B cell (primary cell): ENCODE data around the gene SPINDOC. TPM values are rescaled to one million over a fixed set of nuclear protein-coding genes. Genes with fewer than 3 reads are reported as not detected.
A peak's percentile ranks its signal among the peaks of the same experiment; 100 is the strongest.

Experiments used
- ATAC-seq: fragments of 200-7000 bp; cut with Tn5 transposase; one replicate; pipeline ENCODE4 v1.10.0; 2021; ENCODE audit warnings: low read depth, mild to moderate bottlenecking, moderate number of reproducible peaks, moderate library complexity
- CTCF ChIA-PET: fragments of 350-600 bp; sonication (Branson Sonifier 250); formaldehyde crosslinking; loops from one replicate; lab custom pipeline; 2021; ENCODE audit warnings: antibody characterized with exemption, inconsistent platforms; lab: Charles Lee
- POLR2A ChIA-PET: fragments of 350-600 bp; sonication (Branson Sonifier 250); formaldehyde crosslinking; loops from one replicate; lab custom pipeline; 2021; ENCODE audit warnings: antibody characterized with exemption; lab: Charles Lee
- DNase-seq: peaks from one replicate; pipeline ENCODE4 v3.0.0; 2013
- H2AFZ ChIP-seq: 2 replicates; pipeline ENCODE4 v1.6.1; 2012; ENCODE audit warnings: mild to moderate bottlenecking, low read depth, low read length; ENCODE audit not compliant: insufficient read depth, poor library complexity, severe bottlenecking
- H3K27ac ChIP-seq, 2 donors: 1 replicate in 1 of 2; 2 replicates in 1 of 2; pipeline ENCODE4 v1.5.1; 2012 to 2013; ENCODE audit warnings: low read length in 2 of 2, mild to moderate bottlenecking in 2 of 2, moderate library complexity in 1 of 2
- H3K27me3 ChIP-seq, 4 experiments: fragments of 200-600 bp in 1 of 4; sonication (generic) in 1 of 4; replicated peaks in 1 of 4; 1 replicate in 2 of 4; 2 replicates in 2 of 4; pipeline versions ENCODE4 v1.6.1 to v1.7.0; 2013 to 2016; ENCODE audit warnings: low read length in 3 of 4, mild to moderate bottlenecking in 2 of 4, mixed read lengths in 1 of 4, moderate library complexity in 1 of 4; ENCODE audit not compliant: insufficient read depth in 4 of 4, control insufficient read depth in 3 of 4; ENCODE audit errors: control extremely low read depth in 1 of 4
- H3K36me3 ChIP-seq, 2 experiments: replicated peaks in 1 of 2; 1 replicate in 1 of 2; 2 replicates in 1 of 2; pipeline versions ENCODE4 v1.6.1 to v1.7.1; 2013; ENCODE audit warnings: low read length in 1 of 2; ENCODE audit not compliant: insufficient read depth in 2 of 2, control insufficient read depth in 1 of 2; ENCODE audit errors: control extremely low read depth in 1 of 2, extremely low read depth in 1 of 2
- H3K4me1 ChIP-seq, 2 donors: fragments of 200-600 bp in 1 of 2; sonication (generic) in 1 of 2; 1 replicate in 1 of 2; 2 replicates in 1 of 2; pipeline versions ENCODE4 v1.5.1 to v1.6.1; 2013 to 2017; ENCODE audit warnings: low read length in 2 of 2; ENCODE audit not compliant: control insufficient read depth in 2 of 2, insufficient read depth in 2 of 2
- H3K4me2 ChIP-seq: replicated peaks from 2 replicates; pipeline ENCODE3; 2012; ENCODE audit warnings: mild to moderate bottlenecking, low read depth, low read length; ENCODE audit not compliant: poor library complexity, severe bottlenecking
- H3K4me3 ChIP-seq, 5 experiments: fragments of 200-600 bp in 1 of 5; sonication (generic) in 1 of 5; 1 replicate in 3 of 5; 2 replicates in 2 of 5; pipeline versions ENCODE4 v1.5.1 to v1.7.0; 2011 to 2016; ENCODE audit warnings: low read length in 4 of 5, mild to moderate bottlenecking in 4 of 5, low read depth in 2 of 5, control low read depth in 1 of 5, moderate library complexity in 1 of 5; ENCODE audit not compliant: insufficient read depth in 1 of 5; ENCODE audit errors: control extremely low read depth in 1 of 5, extremely low read depth in 1 of 5
- H3K79me2 ChIP-seq: fragments of 200-600 bp; sonication (generic); one replicate; pipeline ENCODE4 v1.6.0; 2016; ENCODE audit warnings: low read length; ENCODE audit not compliant: control insufficient read depth, insufficient read depth
- H3K9ac ChIP-seq: fragments of 200-600 bp; sonication (generic); 2 replicates; pipeline ENCODE4 v1.6.1; 2017; ENCODE audit warnings: mild to moderate bottlenecking, low read length, moderate library complexity
- H3K9me3 ChIP-seq, 3 donors: one replicate each; pipeline versions ENCODE4 v1.6.1 to v1.7.1; 2013; ENCODE audit warnings: low read length in 2 of 3; ENCODE audit not compliant: control insufficient read depth in 2 of 3, insufficient read depth in 1 of 3; ENCODE audit errors: control extremely low read depth in 1 of 3
- H4K20me1 ChIP-seq: 2 replicates; pipeline ENCODE4 v1.6.0; 2012; ENCODE audit warnings: mild to moderate bottlenecking, low read length; ENCODE audit not compliant: insufficient read depth, control insufficient read depth, poor library complexity, severe bottlenecking
- H3K27ac Mint-ChIP-seq: one replicate; pipeline ENCODE4 v1.8.0; 2021; ENCODE audit warnings: mixed read lengths
- H3K27me3 Mint-ChIP-seq: one replicate; pipeline ENCODE4 v1.8.0; 2021; ENCODE audit warnings: mixed read lengths
- H3K4me1 Mint-ChIP-seq: one replicate; pipeline ENCODE4 v1.8.0; 2021; ENCODE audit warnings: mixed read lengths
- H3K4me3 Mint-ChIP-seq: one replicate; pipeline ENCODE4 v1.8.0; 2021; ENCODE audit warnings: mixed read lengths
- H3K9me3 Mint-ChIP-seq: one replicate; pipeline ENCODE4 v1.8.0; 2022; ENCODE audit warnings: mixed read lengths; ENCODE audit not compliant: insufficient read depth
- EZH2 ChIP-seq: IDR thresholded peaks from 2 replicates; pipeline ENCODE4 v1.6.1; 2012; ENCODE audit warnings: borderline replicate concordance, low read depth, mild to moderate bottlenecking, moderate library complexity, low read length; ENCODE audit not compliant: insufficient read depth, poor library complexity, severe bottlenecking
- WGBS: methylation state at CpG from one replicate; pipeline ENCODE4 v1.1.5; 2013; ENCODE audit warnings: missing lambda C conversion rate; ENCODE audit not compliant: insufficient coverage; 5-methylcytosine and 5-hydroxymethylcytosine counted together
- intact Hi-C: fragments of 100-400 bp; cut with micrococcal nuclease; formaldehyde crosslinking; loops from one replicate; pipeline ENCODE4 v1.10.0; 2022
- polyA plus RNA-seq: library from polyadenylated mRNA; depleted of rRNA; stranded (reverse); fragments of >200 nt; gene quantifications from 2 replicates; pipeline ENCODE4 v1.2.3, GENCODE V29; 2012
- total RNA-seq, 2 donors: library from RNA; stranded (reverse); fragments of 120-200 nt in 1 of 2; gene quantifications; 1 replicate in 1 of 2; 2 replicates in 1 of 2; pipeline versions ENCODE4 v1.2.3 to v1.2.4, GENCODE V29; 2013 to 2022
- TF ChIP-seq, protein P1 (sequence below): fragments of 200-600 bp; IDR thresholded peaks from one replicate; pipeline ENCODE4 v1.8.0; 2022; ENCODE audit warnings: antibody characterized with exemption, mild to moderate bottlenecking

The SPINDOC gene
- total and polyA plus RNA-seq, 2 donors (not counting 1 experiment from before 2014, with no cell fraction given) = 10.5 to 23.9 TPM

DNA sequence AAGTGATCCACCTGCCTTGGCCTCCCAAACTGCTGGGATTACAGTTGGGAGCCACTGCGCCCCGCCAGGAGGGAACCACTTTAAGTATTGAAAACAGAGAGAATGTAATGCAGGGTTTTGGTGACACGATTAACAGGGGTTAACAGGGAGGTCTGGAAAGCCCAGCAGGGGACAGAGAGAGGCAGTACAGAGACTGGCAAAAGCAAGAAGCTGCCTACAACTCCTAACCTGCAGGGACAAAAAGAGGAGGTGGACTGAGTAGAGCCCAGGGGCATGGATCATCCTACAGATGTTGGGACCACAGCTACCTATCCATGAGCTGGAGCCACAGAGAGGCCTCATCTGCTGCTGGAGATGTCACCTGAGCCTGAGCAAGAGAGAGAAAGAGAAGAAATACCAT lies 1.7 kb upstream of the SPINDOC start:
- Histone ChIP-seq H3K79me2 (peaks cover 9% of the 10 kb centered on the region), H3K4me2 (no peak overlapping the region), H3K9me3 (no peaks in the 10 kb centered on the region), H4K20me1 (no peaks in the 10 kb centered on the region), H3K27ac (no peak overlapping the region), H3K27me3 (no peaks in the 10 kb centered on the region), H3K9ac (no peak overlapping the region), H3K36me3 (no peaks in the 10 kb centered on the region), H3K4me3 (no peak overlapping the region), H3K4me1 (peaks cover 13 to 18% of the 10 kb centered on the region in 2 donors), H2AFZ (no peak overlapping the region)
- Mint-ChIP-seq H3K4me1 (peaks cover 22% of the 10 kb centered on the region), H3K9me3 (no peaks in the 10 kb centered on the region), H3K27ac (no peak overlapping the region), H3K27me3 (no peaks in the 10 kb centered on the region), H3K4me3 (no peak overlapping the region)
- TF ChIP-seq, protein P1, sequence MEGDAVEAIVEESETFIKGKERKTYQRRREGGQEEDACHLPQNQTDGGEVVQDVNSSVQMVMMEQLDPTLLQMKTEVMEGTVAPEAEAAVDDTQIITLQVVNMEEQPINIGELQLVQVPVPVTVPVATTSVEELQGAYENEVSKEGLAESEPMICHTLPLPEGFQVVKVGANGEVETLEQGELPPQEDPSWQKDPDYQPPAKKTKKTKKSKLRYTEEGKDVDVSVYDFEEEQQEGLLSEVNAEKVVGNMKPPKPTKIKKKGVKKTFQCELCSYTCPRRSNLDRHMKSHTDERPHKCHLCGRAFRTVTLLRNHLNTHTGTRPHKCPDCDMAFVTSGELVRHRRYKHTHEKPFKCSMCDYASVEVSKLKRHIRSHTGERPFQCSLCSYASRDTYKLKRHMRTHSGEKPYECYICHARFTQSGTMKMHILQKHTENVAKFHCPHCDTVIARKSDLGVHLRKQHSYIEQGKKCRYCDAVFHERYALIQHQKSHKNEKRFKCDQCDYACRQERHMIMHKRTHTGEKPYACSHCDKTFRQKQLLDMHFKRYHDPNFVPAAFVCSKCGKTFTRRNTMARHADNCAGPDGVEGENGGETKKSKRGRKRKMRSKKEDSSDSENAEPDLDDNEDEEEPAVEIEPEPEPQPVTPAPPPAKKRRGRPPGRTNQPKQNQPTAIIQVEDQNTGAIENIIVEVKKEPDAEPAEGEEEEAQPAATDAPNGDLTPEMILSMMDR = no peak
- ATAC-seq (no peak), DNase-seq (no peak)
- POLR2A ChIA-PET = no interaction called here
- 100% methylated on average over 2 of the region's 3 CpGs for WGBS
- CTCF ChIA-PET = interaction anchor here (0.6 to 1.8 kb wide), 2 partner anchors 25 to 1477 kb away, joined by 5 to 6 read pairs; no protein-coding TSS in a partner anchor
- intact Hi-C loops = no loop called here

DNA sequence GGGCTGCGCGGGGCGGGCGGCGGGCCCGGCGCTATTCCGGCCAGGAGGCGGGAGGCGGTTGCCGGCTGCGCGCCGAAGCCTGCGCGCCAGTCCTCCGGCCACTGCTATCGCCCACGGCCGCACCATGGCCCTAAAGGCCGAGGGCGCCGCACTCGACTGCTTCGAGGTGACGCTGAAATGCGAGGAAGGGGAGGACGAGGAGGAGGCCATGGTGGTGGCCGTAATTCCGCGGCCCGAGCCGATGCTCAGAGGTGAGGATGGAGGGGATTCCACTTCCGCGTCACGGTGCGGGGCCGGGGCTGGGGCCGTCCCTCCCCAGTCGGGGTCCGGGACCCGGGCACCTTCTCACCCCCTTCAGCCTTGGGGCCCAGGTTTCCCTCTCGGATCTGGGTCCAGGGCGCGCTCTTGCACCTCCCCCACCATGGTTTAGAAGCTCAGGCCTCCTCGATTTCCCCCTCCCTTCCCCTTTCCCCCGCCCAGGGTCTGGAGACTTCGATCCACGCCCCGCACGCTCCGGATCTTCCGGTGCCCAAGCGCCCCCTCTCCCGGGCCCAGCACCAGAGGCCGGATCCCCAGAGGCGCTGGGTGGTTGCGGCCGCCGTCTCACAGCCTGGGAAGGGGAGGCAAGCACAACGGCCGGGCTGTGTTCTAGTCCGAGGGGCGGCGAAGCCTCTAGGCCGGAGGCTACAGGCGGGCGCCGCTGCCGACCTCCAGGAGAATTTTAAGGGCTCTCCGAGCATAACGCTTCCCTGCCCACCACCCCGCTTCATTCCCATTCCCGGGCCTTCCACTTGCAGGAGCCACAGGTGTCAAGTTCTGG lies 517 bp downstream of the SPINDOC start:
- no peaks in the 10 kb centered on the region for H3K9me3 ChIP-seq
- Mint-ChIP-seq H3K27ac (no peak overlapping the region), H3K4me1 (peaks cover 22% of the 10 kb centered on the region), H3K4me3 (peak overlapping the region; percentile 86), H3K27me3 (no peaks in the 10 kb centered on the region), H3K9me3 (no peaks in the 10 kb centered on the region)
- H2AFZ ChIP-seq = peak overlapping the region; percentile 89
- peak overlapping the region; percentile 88 for H3K9ac ChIP-seq
- H4K20me1 ChIP-seq = no peaks in the 10 kb centered on the region
- peaks cover 9% of the 10 kb centered on the region for H3K79me2 ChIP-seq
- ChIA-PET POLR2A (interaction anchor here (1.0 kb wide), 1 partner anchor 25 kb away, joined by 3 read pairs; the partner anchor contains the start of gene MARK2), CTCF (interaction anchor here (0.9 to 1.2 kb wide), 2 partner anchors 24 to 125 kb away, joined by 3 to 4 read pairs; partner anchors contain the start of gene NAA40)
- H3K4me1 ChIP-seq = peaks cover 13 to 18% of the 10 kb centered on the region in 2 donors
- WGBS = under 1% methylated on average over 67 of the region's 74 CpGs
- H3K27me3 ChIP-seq = no peaks in the 10 kb centered on the region
- TF ChIP-seq, protein P1 = no peak
- no peak for TF ChIP-seq EZH2
- peak overlapping the region in 1 of 2 donors; percentile 59 for H3K27ac ChIP-seq
- intact Hi-C loops = loop anchor here (1.0 to 2.0 kb wide), 2 partner anchors 24 to 45 kb away; partner anchors contain the start of gene ZFTA
- H3K4me3 ChIP-seq = peak overlapping the region; percentile 34 to 91 (median 83)
- peak overlapping the region; percentile 91 for H3K4me2 ChIP-seq
- DNase-seq (peak; percentile 56), ATAC-seq (peak; percentile 46)
- peaks cover 0 to 6% of the 10 kb centered on the region in 2 experiments for H3K36me3 ChIP-seq
